ENCODE data around the gene RMC1. TPM values are rescaled to one million over a fixed set of nuclear protein-coding genes. Genes with fewer than 3 reads are reported as not detected.
A peak's percentile ranks its signal among the peaks of the same experiment; 100 is the strongest.
"Not testable (repeated sequence)": the region's sequence is repeated elsewhere in the genome, so short reads cannot be mapped to it uniquely, and the experiment has no call there.

RMC1 gene
- total RNA-seq, 1 donor from 2014 or later: 28.5 TPM

GRCh38 chr18:23572570-23572969 lies 69.3 kb downstream of the RMC1 start:
- H3K27ac Mint-ChIP-seq (ENCODE audit: unreplicated experiment): no peak overlapping the region
- H3K4me1 Mint-ChIP-seq (ENCODE audit: low read depth, unreplicated experiment): peaks cover 16% of the 10 kb centered on the region
- H3K36me3 Mint-ChIP-seq (ENCODE audit: unreplicated experiment): peaks cover 5% of the 10 kb centered on the region
- no peak for DNase-seq
- no peak overlapping the region for H3K4me3 Mint-ChIP-seq (ENCODE audit: unreplicated experiment)
- peaks cover 3% of the 10 kb centered on the region for H3K9me3 Mint-ChIP-seq (ENCODE audit: unreplicated experiment)
- H3K27me3 Mint-ChIP-seq (ENCODE audit: unreplicated experiment): peaks cover 2% of the 10 kb centered on the region
- no peak for TF ChIP-seq CTCF (IDR thresholded peaks at IDR 0.05; ENCODE audit: partially characterized antibody, unreplicated experiment)

- Mint-ChIP-seq H3K4me1 (ENCODE audit: low read depth, unreplicated experiment) (peaks cover 16% of the 10 kb centered on the region), H3K27me3 (ENCODE audit: unreplicated experiment) (peaks cover 2% of the 10 kb centered on the region), H3K27ac (ENCODE audit: unreplicated experiment) (no peak overlapping the region), H3K4me3 (ENCODE audit: unreplicated experiment) (no peak overlapping the region), H3K9me3 (ENCODE audit: unreplicated experiment) (peaks cover 3% of the 10 kb centered on the region), H3K36me3 (ENCODE audit: unreplicated experiment) (peaks cover 5% of the 10 kb centered on the region)
- no peak for DNase-seq
- no peak for TF ChIP-seq CTCF (IDR thresholded peaks at IDR 0.05; ENCODE audit: partially characterized antibody, unreplicated experiment)
Observed at GRCh38 chr18:23573020-23573419, 69.7 kb downstream of the RMC1 start.

DNA sequence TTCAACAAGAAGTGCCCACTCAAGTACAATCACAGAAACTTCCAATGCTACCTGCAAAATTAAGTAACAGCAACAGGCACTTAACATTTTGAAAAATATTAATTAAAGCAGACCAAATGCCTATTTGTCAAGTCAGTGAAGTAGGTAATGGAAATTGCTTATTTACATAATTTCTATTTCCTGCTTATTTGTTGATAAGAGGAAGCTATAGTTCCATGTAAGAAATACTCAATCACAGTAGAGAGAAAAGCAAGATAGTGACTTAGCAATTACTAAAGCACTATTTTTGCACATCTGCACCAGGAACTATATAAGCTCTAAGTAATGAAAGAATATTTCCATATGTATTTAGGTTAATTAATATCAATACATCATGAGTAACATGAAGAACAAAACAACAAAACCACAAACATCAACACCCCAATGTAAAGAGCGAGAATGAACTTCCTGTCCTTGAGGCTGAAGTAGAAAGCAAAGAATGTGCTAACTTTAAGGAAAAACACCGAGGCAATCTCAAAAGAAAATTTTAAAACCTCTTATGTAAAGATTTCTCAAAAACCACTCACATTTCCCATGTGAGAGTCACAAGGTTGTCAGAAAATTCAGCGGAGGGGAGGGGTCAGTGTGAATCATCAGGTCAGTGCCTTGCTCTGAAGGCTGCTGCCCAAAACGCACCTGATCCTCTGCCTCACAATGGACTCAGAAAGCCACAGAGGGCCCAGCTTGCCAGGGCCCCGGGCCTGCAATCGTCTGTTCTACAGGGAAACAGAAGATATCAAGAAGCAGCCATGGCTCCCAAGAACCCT lies 70.5 kb downstream of the RMC1 start:
- peaks cover 4% of the 10 kb centered on the region for H3K27me3 Mint-ChIP-seq (ENCODE audit: unreplicated experiment)
- DNase-seq: no peak
- no peak overlapping the region for H3K27ac Mint-ChIP-seq (ENCODE audit: unreplicated experiment)
- TF ChIP-seq CTCF (IDR thresholded peaks at IDR 0.05; ENCODE audit: partially characterized antibody, unreplicated experiment): no peak
- H3K4me1 Mint-ChIP-seq (ENCODE audit: low read depth, unreplicated experiment): peaks cover 19% of the 10 kb centered on the region
- peaks cover 4% of the 10 kb centered on the region for H3K9me3 Mint-ChIP-seq (ENCODE audit: unreplicated experiment)
- peaks cover 10% of the 10 kb centered on the region for H3K36me3 Mint-ChIP-seq (ENCODE audit: unreplicated experiment)
- H3K4me3 Mint-ChIP-seq (ENCODE audit: unreplicated experiment): peak overlapping the region; percentile 10

DNA sequence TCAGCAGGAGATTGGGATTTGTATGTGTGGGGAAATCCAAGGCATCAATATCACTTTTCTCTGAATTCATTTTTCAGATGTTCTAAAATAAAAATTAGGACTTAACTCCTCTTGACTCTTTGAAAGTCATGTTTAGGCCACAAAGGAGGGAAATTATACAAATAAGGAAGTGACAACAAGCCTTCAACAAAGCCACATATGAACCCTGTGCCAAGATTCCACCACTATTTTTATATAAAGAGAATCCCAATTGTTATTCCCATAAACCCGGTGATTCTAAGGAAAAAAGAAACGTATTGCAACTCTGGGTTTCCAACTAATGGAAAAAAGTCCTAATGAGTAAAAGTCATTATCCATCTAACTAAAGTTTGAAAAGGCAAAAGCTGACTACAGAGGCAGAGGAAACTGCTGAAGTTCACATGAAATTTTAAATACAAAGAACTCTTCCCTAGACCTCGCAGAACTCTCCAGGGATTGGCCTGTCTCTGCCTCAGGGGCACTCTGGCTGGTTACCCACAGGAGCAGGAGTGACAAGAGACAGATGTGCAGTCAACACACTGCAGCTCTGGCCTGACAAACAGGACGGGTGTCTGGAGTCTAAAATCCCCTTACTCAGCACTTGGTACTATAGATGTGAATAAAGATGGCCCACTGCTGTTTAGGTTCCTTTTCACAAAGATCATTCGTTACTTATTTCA lies 71.4 kb downstream of the RMC1 start:
- peaks cover 19% of the 10 kb centered on the region for H3K4me1 Mint-ChIP-seq (ENCODE audit: low read depth, unreplicated experiment)
- peaks cover 4% of the 10 kb centered on the region for H3K27me3 Mint-ChIP-seq (ENCODE audit: unreplicated experiment)
- H3K9me3 Mint-ChIP-seq (ENCODE audit: unreplicated experiment): peaks cover 4% of the 10 kb centered on the region
- H3K36me3 Mint-ChIP-seq (ENCODE audit: unreplicated experiment): peaks cover 10% of the 10 kb centered on the region
- TF ChIP-seq CTCF (IDR thresholded peaks at IDR 0.05; ENCODE audit: partially characterized antibody, unreplicated experiment): no peak
- no peak for DNase-seq
- H3K4me3 Mint-ChIP-seq (ENCODE audit: unreplicated experiment): no peak overlapping the region
- peak overlapping the region; percentile 71 for H3K27ac Mint-ChIP-seq (ENCODE audit: unreplicated experiment)

DNA sequence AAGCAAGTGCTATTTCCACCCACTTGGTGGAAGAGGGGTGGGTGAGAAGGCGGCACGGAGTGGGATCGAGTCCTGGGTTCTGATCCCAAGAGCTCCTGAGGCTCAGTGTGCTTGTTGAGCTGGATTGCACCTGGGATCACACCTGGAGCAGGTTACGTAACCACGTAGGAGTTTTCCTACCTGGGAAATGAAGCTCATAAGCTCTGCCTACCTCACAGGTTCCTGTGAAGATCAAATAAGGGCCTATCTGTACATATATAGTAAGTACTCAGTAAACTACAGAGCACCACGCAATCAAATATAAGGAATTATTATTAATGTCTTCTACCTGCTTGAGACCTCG lies 72.0 kb downstream of the RMC1 start:
- peak overlapping the region; percentile 71 for H3K27ac Mint-ChIP-seq (ENCODE audit: unreplicated experiment)
- TF ChIP-seq CTCF (IDR thresholded peaks at IDR 0.05; ENCODE audit: partially characterized antibody, unreplicated experiment): no peak
- no peak for DNase-seq
- peaks cover 10% of the 10 kb centered on the region for H3K36me3 Mint-ChIP-seq (ENCODE audit: unreplicated experiment)
- peaks cover 4% of the 10 kb centered on the region for H3K27me3 Mint-ChIP-seq (ENCODE audit: unreplicated experiment)
- peaks cover 4% of the 10 kb centered on the region for H3K9me3 Mint-ChIP-seq (ENCODE audit: unreplicated experiment)
- peak overlapping the region; percentile 38 for H3K4me3 Mint-ChIP-seq (ENCODE audit: unreplicated experiment)
- peaks cover 19% of the 10 kb centered on the region for H3K4me1 Mint-ChIP-seq (ENCODE audit: low read depth, unreplicated experiment)

DNA sequence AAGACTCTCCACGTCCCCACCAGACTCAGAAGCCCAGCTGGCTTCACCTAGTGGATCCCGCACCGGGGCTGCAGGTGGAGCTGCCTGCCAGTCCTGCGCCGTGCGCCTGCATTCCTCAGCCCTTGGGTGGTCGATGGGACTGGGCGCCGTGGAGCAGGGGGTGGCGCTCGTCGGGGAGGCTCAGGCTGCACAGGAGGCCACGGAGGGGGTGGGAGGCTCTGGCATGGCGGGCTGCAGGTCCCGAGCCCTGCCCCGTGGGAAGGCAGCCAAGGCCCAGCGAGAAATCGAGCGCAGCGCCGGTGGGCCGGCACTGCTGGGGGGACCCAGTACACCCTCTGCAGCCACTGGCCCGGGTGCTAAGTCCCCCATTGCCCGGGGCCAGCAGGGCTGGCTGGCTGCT lies 74.2 kb downstream of the RMC1 start:
- H3K4me3 Mint-ChIP-seq (ENCODE audit: unreplicated experiment); H3K27ac Mint-ChIP-seq (ENCODE audit: unreplicated experiment); DNase-seq; H3K9me3 Mint-ChIP-seq (ENCODE audit: unreplicated experiment); H3K27me3 Mint-ChIP-seq (ENCODE audit: unreplicated experiment): not testable (repeated sequence)
- H3K4me1 Mint-ChIP-seq (ENCODE audit: low read depth, unreplicated experiment): peaks cover 19% of the 10 kb centered on the region
- H3K36me3 Mint-ChIP-seq (ENCODE audit: unreplicated experiment): peaks cover 10% of the 10 kb centered on the region
